GM12875 (cell line): Measurements from ENCODE around the gene ARL8B.

Experiments
- H3K4me3 ChIP-seq: one replicate; pipeline ENCODE4 v1.5.1; 2011; ENCODE audit warnings: low read depth, low read length, control low read depth
- TF ChIP-seq, protein P1 (sequence below): IDR thresholded peaks from 2 replicates; pipeline ENCODE4 v1.5.1; 2011; ENCODE audit warnings: low read depth, mild to moderate bottlenecking, control low read depth, inconsistent platforms, low read length, moderate library complexity, borderline replicate concordance; ENCODE audit not compliant: insufficient read depth

Gene ARL8B

DNA sequence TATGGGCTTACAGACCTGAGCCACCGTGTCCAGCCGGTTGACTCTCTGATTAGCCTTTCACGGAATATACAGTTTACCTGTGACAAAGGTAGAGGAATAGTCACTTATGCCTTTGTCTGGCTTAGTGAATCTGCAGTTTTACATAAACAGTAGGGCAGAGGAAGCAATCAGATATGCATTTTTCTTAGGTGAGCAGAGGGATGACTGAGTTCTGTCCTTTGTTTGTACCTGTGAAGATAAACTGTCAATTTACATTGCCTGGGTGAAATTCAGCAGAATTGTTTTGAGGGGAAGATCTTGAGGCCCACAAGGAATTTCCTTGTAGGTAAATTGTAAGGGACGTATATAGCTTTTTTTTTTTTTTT is 76.2 kb downstream of the ARL8B start:
- H3K4me3 ChIP-seq, result no peak overlapping the region
- TF ChIP-seq, protein P1, sequence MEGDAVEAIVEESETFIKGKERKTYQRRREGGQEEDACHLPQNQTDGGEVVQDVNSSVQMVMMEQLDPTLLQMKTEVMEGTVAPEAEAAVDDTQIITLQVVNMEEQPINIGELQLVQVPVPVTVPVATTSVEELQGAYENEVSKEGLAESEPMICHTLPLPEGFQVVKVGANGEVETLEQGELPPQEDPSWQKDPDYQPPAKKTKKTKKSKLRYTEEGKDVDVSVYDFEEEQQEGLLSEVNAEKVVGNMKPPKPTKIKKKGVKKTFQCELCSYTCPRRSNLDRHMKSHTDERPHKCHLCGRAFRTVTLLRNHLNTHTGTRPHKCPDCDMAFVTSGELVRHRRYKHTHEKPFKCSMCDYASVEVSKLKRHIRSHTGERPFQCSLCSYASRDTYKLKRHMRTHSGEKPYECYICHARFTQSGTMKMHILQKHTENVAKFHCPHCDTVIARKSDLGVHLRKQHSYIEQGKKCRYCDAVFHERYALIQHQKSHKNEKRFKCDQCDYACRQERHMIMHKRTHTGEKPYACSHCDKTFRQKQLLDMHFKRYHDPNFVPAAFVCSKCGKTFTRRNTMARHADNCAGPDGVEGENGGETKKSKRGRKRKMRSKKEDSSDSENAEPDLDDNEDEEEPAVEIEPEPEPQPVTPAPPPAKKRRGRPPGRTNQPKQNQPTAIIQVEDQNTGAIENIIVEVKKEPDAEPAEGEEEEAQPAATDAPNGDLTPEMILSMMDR, result no peak

DNA sequence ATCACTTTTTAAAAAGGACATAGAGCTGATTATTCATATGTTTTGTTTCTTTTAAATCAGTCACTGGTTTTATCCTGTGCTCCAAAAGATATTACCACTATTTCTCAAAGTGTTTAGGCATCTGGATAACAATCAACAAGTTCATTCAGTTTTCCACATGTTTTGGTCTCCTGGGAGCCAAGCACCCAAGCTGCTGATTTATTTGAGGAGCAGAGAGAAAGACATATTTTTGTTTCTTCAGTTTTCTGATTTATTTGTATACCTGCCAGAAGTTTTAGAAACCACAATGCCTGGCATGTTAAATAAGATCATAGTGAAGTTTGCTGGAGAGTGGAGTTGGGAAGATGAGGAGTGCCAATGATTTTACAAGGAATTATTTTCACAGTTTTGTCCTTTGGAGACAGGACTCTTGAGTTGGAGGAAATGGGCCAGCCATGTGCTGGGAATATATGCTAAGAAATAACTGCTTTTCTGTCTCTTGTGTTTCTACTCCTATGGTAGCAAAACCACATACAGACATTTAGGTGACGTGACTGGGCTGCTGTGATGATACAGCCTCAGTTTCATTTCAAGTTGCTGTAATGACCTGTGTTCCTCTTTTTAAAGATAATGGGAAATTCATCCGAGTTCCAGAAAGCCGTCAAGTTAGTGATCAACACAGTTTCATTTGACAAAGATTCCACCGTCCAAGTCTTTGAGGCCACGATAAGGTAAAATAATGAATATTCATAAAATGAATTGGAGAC is 77.1 kb downstream of the ARL8B start:
- TF ChIP-seq, protein P1, result no peak
- no peak overlapping the region for H3K4me3 ChIP-seq

DNA sequence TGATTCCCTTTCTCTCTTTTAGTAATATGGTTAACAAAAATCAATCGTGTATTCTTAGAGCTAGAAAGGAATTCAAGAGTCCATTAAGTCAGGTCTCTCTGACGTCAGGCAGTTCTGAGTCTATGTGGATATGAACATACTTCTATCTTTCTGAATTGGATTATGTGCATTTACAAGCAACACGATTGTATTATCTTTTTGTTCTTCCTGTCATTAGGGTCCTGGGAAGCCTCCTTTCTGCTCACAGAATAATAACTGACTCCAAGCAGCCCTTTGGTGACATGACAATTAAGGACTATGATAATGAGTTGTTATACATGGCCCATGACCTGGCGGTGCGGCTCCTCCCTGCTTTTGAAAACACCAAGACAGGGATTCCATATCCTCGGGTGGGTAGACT is 79.4 kb downstream of the ARL8B start:
- H3K4me3 ChIP-seq, result no peak overlapping the region
- TF ChIP-seq, protein P1, result no peak

DNA sequence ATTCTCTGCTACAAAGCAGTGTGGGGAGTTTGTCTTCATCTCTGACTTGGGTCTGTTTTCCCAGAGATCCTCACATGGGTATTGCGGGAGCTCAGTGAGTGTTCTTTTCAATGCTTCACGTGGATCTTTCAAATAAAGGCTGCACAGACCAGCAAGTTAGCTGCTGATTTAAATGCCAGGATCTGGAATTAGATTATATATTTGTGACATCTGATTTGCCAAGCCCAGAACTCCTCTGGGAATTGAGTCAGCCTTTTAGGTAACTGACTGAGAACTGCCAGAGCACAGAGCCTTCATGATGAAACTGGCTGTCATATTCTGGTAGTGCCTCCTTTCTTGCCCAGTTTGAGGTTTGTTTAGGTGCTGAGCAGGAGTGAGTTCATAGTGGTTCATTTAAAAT is 80.1 kb downstream of the ARL8B start:
- TF ChIP-seq, protein P1, result no peak
- no peak overlapping the region for H3K4me3 ChIP-seq

DNA sequence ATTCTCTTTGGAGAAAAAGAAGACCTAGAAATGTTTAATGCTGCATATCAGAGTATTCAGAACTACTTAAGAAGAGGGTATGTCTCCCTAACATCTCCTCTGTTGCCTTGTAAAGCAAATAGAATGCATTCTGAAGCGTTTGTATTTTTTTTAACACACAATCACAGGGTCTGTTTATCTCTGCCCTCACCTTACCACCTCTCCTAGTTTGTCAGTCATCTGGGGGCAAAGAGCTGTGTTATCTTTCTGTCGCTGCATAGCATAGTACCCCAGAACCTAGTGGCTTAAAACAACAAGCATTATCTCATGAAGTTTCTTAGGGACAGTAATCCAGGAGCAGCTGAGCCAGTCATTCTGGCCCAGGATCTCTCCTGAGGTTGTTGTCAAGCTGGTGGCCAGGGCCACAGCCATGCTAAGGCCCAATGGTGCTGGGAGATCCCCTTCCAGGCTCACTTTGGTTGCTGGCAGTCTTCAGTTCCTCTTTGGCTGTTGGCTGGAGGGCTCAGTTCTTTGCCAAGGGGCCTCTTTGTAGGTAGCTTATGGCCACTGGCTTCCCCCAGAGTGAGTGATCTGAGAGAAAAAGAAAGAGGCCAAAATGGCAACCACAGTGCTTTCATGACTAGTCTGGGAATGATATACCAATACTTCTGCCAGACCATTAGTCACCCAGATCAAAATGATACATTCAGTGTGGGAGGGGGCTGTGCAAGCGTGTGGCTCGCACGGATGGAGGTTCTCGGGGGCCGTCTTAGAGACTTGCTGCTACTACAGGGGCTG is 83.3 kb downstream of the ARL8B start:
- TF ChIP-seq, protein P1, result no peak
- H3K4me3 ChIP-seq, result no peak overlapping the region

DNA sequence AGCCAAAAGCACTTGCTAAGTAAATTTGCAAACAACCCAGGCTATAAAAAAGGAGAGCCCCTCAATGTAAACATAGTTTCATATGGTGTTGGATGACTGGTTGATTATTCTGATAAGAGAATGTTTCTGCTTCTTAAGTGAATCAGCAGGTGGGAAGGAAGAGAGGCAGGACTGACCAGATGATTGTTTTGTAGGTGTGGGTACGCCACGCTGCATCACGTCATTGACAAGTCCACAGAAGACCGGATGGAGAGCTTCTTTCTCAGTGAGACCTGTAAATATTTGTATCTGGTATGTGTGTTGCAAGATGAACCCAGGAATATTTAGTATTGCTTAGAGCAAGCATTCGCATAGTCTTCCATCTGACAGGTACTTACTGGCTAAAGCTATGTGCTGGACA is 88.8 kb downstream of the ARL8B start:
- H3K4me3 ChIP-seq, result no peak overlapping the region
- TF ChIP-seq, protein P1, result no peak
